ENCODE measurements around the gene PRRT4. TPM values are rescaled to one million over a fixed set of nuclear protein-coding genes. Genes with fewer than 3 reads are reported as not detected.

The PRRT4 gene
- total and polyA plus RNA-seq, 7 experiments from 2014 or later = 0.27 to 1.1 (median 0.51) TPM; not detected in 2

DNA sequence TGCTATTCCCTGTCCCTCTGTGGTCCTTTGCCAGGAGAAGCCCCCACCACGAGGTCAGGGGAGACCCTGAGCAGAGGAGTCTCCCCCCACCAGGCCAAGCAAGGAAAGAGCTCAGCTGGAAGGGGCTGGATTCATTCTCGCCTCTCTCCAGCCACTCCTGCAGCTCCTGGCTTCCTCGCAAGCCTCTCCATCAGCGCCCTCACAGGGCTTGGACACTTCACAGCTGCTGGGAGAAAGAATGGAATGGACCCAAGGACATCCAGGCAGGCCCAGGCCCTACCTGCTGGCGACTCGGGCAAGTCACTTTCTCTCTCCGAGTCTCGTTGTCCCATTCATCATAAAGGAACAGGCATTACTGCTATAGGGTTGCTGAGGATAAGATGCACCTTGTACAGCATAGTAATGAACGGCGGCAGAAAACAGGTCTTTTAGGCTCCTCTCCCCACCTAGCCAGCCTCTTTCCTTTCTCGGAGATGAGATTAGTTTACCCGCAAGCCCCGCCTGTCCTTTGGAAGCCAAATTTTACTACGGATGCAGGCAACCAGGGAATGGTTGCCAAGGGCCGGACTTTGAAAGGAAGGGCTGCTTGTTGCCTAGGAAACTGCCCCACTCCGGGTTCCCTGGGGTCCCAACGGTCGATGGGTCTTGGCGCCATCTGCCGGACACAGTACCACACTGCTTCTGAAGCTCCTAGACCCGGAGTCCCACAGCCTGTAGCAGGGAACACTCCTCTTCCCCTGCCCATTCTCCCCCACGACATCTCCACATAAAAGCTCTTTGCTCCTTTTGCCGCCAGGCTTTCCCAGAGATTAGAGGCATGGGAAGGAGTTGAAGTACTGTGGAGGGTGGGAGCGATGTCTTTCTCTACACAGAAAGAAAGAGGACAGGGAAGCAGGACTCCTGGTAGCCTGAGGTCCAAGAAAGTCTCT is 26.0 kb upstream of the PRRT4 start:
- H3K9me3 ChIP-seq (ENCODE audit: control insufficient read depth in 2 of 3, low read length in 3 of 3) = no peaks in the 10 kb centered on the region
- H3K27me3 ChIP-seq (ENCODE audit: control insufficient read depth in 2 of 2, insufficient read depth in 2 of 2, low read length in 2 of 2) = no peaks in the 10 kb centered on the region
- Mint-ChIP-seq H3K36me3 (no peaks in the 10 kb centered on the region), H3K27ac (no peak overlapping the region), H3K4me3 (no peak overlapping the region), H3K27me3 (peaks cover 0 to 4% (median 0%) of the 10 kb centered on the region in 5 donors), H3K9me3 (no peaks in the 10 kb centered on the region), H3K4me1 (peaks cover 0 to 6% (median 1%) of the 10 kb centered on the region in 7 donors)
- no peak overlapping the region for H3K27ac ChIP-seq (ENCODE audit: low read depth, low read length)
- ChIA-PET POLR2A (no interaction called here), CTCF (interaction anchor here (0.6 to 4.1 kb wide), 11 partner anchors 9 to 609 kb away, joined by 3 to 60 read pairs (median 5); partner anchors contain the start of gene RBM28)
- H3K36me3 ChIP-seq (ENCODE audit: control insufficient read depth in 2 of 3, insufficient read depth in 3 of 3, low read length in 3 of 3) = peaks cover 0 to 12% (median 0%) of the 10 kb centered on the region in 3 experiments
- DNase-seq (peak; percentile 31 to 67 (median 48)), ATAC-seq (peak; percentile 87)
- H3K4me3 ChIP-seq (ENCODE audit: low read length) = no peak overlapping the region
- no peaks in the 10 kb centered on the region for H3K4me1 ChIP-seq (ENCODE audit: control insufficient read depth in 2 of 2, insufficient read depth in 2 of 2, low read length in 2 of 2)
- intact Hi-C loops (cut with micrococcal nuclease) = loop anchor here (1.0 to 5.0 kb wide), 5 partner anchors 25 to 1585 kb away; no protein-coding TSS in a partner anchor

DNA sequence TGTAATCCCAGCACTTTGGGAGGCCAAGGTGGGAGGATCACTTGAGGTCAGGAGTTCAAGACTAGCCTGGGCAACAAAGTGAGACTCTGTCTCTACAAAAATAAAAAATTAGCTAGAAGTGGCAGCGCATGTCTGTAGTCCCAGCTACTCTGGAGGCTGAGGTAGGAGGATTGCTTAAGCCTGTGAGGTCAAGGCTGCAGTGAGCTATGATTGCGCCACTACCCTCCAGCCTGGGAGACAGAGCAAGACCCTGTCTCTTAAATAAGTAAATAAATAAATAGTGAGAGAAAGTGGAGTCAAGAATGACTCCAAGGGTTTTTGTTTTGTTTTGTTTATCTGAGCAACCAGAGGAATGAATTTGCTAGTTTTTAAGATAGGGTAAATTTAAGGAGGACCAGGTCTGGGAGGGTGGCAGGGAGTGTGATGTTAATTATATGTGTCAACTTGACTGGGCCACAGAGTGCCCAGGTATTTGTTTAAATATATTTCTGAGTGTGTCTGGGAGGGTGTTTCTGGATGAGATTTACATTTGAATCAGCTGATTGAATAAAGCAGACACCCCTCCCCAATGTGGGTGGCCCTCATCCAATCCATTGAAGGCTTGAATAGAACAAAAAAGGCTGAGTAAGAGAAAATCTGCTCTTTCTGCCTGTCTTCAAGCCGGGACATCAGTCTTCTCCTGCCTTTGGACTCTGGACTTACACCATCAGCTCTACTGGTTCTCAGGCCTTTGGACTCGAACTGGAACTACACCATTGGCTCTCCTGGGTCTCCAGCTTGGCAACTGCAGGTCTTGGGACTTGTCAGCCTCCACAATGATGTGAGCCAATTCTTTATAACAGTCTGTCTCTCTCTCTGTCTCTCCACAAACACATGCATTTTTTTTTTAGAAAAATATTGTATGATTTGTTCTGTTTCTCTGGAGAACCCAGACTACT is 24.8 kb upstream of the PRRT4 start:
- ChIA-PET POLR2A (interaction anchor here (0.6 to 0.7 kb wide), 2 partner anchors 20 to 38 kb away, joined by 3 to 4 read pairs; no protein-coding TSS in a partner anchor), CTCF (interaction anchor here (0.7 to 4.1 kb wide), 6 partner anchors 10 to 63 kb away, joined by 3 to 60 read pairs (median 12); partner anchors contain the start of gene RBM28)
- no peak overlapping the region for H3K27ac ChIP-seq (ENCODE audit: low read depth, low read length)
- H3K4me3 ChIP-seq (ENCODE audit: low read length) = no peak overlapping the region
- intact Hi-C loops (cut with micrococcal nuclease) = loop anchor here (2.0 to 5.0 kb wide), 4 partner anchors 23 to 1584 kb away; no protein-coding TSS in a partner anchor
- H3K27me3 ChIP-seq (ENCODE audit: control insufficient read depth in 2 of 2, insufficient read depth in 2 of 2, low read length in 2 of 2) = no peaks in the 10 kb centered on the region
- DNase-seq (no peak), ATAC-seq (no peak)
- Mint-ChIP-seq H3K27me3 (peaks cover 0 to 4% (median 0%) of the 10 kb centered on the region in 5 donors), H3K4me1 (peaks cover 0 to 6% (median 1%) of the 10 kb centered on the region in 7 donors), H3K36me3 (no peaks in the 10 kb centered on the region), H3K4me3 (no peak overlapping the region), H3K27ac (peak overlapping the region in 1 of 9 donors; percentile 65), H3K9me3 (no peaks in the 10 kb centered on the region)
- no peaks in the 10 kb centered on the region for H3K9me3 ChIP-seq (ENCODE audit: control insufficient read depth in 2 of 3, low read length in 3 of 3)
- H3K4me1 ChIP-seq (ENCODE audit: control insufficient read depth in 2 of 2, insufficient read depth in 2 of 2, low read length in 2 of 2) = no peaks in the 10 kb centered on the region
- H3K36me3 ChIP-seq (ENCODE audit: control insufficient read depth in 2 of 3, insufficient read depth in 3 of 3, low read length in 3 of 3) = no peaks in the 10 kb centered on the region

- Histone ChIP-seq H3K36me3 (ENCODE audit: control insufficient read depth in 2 of 3, insufficient read depth in 3 of 3, low read length in 3 of 3) (no peaks in the 10 kb centered on the region), H3K4me3 (ENCODE audit: low read length) (no peak overlapping the region), H3K27me3 (ENCODE audit: control insufficient read depth in 2 of 2, insufficient read depth in 2 of 2, low read length in 2 of 2) (no peaks in the 10 kb centered on the region), H3K4me1 (ENCODE audit: control insufficient read depth in 2 of 2, insufficient read depth in 2 of 2, low read length in 2 of 2) (no peaks in the 10 kb centered on the region), H3K9me3 (ENCODE audit: control insufficient read depth in 2 of 3, low read length in 3 of 3) (no peaks in the 10 kb centered on the region), H3K27ac (ENCODE audit: low read depth, low read length) (no peak overlapping the region)
- Mint-ChIP-seq H3K4me1 (peaks cover 0 to 6% (median 1%) of the 10 kb centered on the region in 7 donors), H3K27ac (no peak overlapping the region), H3K27me3 (peaks cover 0 to 4% (median 0%) of the 10 kb centered on the region in 5 donors), H3K36me3 (no peaks in the 10 kb centered on the region), H3K9me3 (no peaks in the 10 kb centered on the region), H3K4me3 (no peak overlapping the region)
- DNase-seq (no peak), ATAC-seq (no peak)
- POLR2A ChIA-PET = no interaction called here
- CTCF ChIA-PET = interaction anchor here (0.7 to 1.1 kb wide), 3 partner anchors 15 to 37 kb away, joined by 3 to 14 read pairs (median 4); no protein-coding TSS in a partner anchor
- intact Hi-C loops (cut with micrococcal nuclease) = loop anchor here (5.0 kb wide), 2 partner anchors 43 to 1582 kb away; no protein-coding TSS in a partner anchor
Measured at GRCh38 chr7:128384726-128385125, 23.2 kb upstream of the PRRT4 start.

GRCh38 chr7:128383776-128384175 is 22.3 kb upstream of the PRRT4 start:
- H3K4me3 Mint-ChIP-seq = no peak overlapping the region
- intact Hi-C loops (cut with micrococcal nuclease) = no loop called here
- H3K27me3 ChIP-seq (ENCODE audit: control insufficient read depth in 2 of 2, insufficient read depth in 2 of 2, low read length in 2 of 2) = no peaks in the 10 kb centered on the region

GRCh38 chr7:128381161-128381821 is 19.8 kb upstream of the PRRT4 start:
- H3K4me1 Mint-ChIP-seq = peaks cover 0 to 3% (median 0%) of the 10 kb centered on the region in 7 donors
- Histone ChIP-seq H3K9me3 (ENCODE audit: control insufficient read depth in 2 of 3, low read length in 3 of 3) (no peaks in the 10 kb centered on the region), H3K27ac (ENCODE audit: low read depth, low read length) (no peak overlapping the region), H3K4me3 (ENCODE audit: low read length) (no peak overlapping the region), H3K4me1 (ENCODE audit: control insufficient read depth in 2 of 2, insufficient read depth in 2 of 2, low read length in 2 of 2) (no peaks in the 10 kb centered on the region), H3K36me3 (ENCODE audit: control insufficient read depth in 2 of 3, insufficient read depth in 3 of 3, low read length in 3 of 3) (no peaks in the 10 kb centered on the region), H3K27me3 (ENCODE audit: control insufficient read depth in 2 of 2, insufficient read depth in 2 of 2, low read length in 2 of 2) (no peaks in the 10 kb centered on the region)
- DNase-seq (peak in 1 of 9 donors; percentile 46), ATAC-seq (peak; percentile 40)
- POLR2A ChIA-PET = no interaction called here
- no peaks in the 10 kb centered on the region for H3K9me3 Mint-ChIP-seq
- CTCF ChIA-PET = interaction anchor here (0.6 to 1.3 kb wide), 4 partner anchors 9 to 313 kb away, joined by 3 to 4 read pairs (median 4); no protein-coding TSS in a partner anchor
- peaks cover 0 to 10% (median 0%) of the 10 kb centered on the region in 5 donors for H3K27me3 Mint-ChIP-seq
- intact Hi-C loops (cut with micrococcal nuclease) = no loop called here
- no peaks in the 10 kb centered on the region for H3K36me3 Mint-ChIP-seq
- no peak overlapping the region for H3K4me3 Mint-ChIP-seq
- H3K27ac Mint-ChIP-seq = no peak overlapping the region

More at GRCh38 chr7:128383776-128384175, 22.3 kb upstream of the PRRT4 start:
- POLR2A ChIA-PET = no interaction called here
- CTCF ChIA-PET = interaction anchor here (0.6 to 1.3 kb wide), 2 partner anchors 37 to 303 kb away, joined by 3 to 7 read pairs; no protein-coding TSS in a partner anchor
- no peak for ATAC-seq
- no peak overlapping the region for H3K4me3 ChIP-seq (ENCODE audit: low read length)
- Mint-ChIP-seq H3K27me3 (peaks cover 0 to 5% (median 0%) of the 10 kb centered on the region in 5 donors), H3K36me3 (no peaks in the 10 kb centered on the region), H3K27ac (no peak overlapping the region), H3K4me1 (peaks cover 0 to 6% (median 1%) of the 10 kb centered on the region in 7 donors), H3K9me3 (no peaks in the 10 kb centered on the region)
- H3K27ac ChIP-seq (ENCODE audit: low read depth, low read length) = no peak overlapping the region
- no peak for DNase-seq
- H3K9me3 ChIP-seq (ENCODE audit: control insufficient read depth in 2 of 3, low read length in 3 of 3) = no peaks in the 10 kb centered on the region
- no peaks in the 10 kb centered on the region for H3K36me3 ChIP-seq (ENCODE audit: control insufficient read depth in 2 of 3, insufficient read depth in 3 of 3, low read length in 3 of 3)
- H3K4me1 ChIP-seq (ENCODE audit: control insufficient read depth in 2 of 2, insufficient read depth in 2 of 2, low read length in 2 of 2) = no peaks in the 10 kb centered on the region

Measured in naive thymus-derived CD4-positive, alpha-beta T cell (primary cell).